Skeletal muscle cell (primary cell): ENCODE data around the gene SPATS2L.

Experiments
- DNase-seq: peaks from one replicate; pipeline ENCODE4 v3.0.0-alpha.2; 2010; ENCODE audit warnings: low read depth
- H3K4me3 ChIP-seq: 2 replicates; pipeline ENCODE4 v1.5.1; 2011; ENCODE audit warnings: low read depth, mild to moderate bottlenecking, control low read depth, low read length, moderate library complexity

The SPATS2L gene

GRCh38 chr2:200472853-200473464 is 166.5 kb downstream of the SPATS2L start:
- no peak overlapping the region for H3K4me3 ChIP-seq
- no peak for DNase-seq

DNA sequence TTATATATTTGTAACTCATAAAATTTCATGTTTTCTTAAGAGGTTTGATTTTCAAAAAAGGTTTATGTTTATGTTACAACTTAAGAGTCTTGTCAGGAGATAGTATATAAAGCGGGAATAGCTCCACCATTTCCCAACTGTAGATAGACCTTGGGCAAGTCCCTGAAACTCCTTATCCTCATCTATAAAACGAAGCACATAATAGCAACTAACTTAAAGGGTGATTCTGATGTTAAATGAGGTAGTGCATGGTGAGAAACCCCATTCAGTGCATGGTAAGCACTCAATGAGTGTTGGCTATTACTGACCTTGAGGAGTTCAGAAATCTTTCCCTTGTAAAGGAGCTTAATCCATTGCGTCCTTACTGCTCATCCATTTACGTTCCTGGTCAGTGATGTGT is 169.3 kb downstream of the SPATS2L start:
- DNase-seq: no peak
- no peak overlapping the region for H3K4me3 ChIP-seq

DNA sequence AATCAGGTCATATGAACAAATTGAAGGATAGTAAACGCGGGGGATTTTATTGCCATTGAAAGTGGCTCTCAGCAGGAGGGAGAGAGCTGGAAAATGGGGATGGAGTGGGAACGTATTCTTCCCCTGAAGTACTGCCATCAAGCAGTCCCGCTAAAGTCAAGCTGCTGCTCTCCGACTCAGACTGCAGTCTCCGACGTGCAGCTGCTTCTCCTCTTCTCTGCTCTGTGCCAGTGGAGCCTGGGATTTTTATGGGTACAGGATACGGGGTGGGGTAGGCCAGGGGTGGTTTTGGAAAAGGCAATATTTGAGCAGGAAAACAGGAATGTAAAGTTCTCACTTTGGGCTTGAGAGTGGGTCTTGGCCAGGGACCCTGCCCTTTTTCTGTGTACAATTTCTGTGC is 170.3 kb downstream of the SPATS2L start:
- no peak overlapping the region for H3K4me3 ChIP-seq
- no peak for DNase-seq

DNA sequence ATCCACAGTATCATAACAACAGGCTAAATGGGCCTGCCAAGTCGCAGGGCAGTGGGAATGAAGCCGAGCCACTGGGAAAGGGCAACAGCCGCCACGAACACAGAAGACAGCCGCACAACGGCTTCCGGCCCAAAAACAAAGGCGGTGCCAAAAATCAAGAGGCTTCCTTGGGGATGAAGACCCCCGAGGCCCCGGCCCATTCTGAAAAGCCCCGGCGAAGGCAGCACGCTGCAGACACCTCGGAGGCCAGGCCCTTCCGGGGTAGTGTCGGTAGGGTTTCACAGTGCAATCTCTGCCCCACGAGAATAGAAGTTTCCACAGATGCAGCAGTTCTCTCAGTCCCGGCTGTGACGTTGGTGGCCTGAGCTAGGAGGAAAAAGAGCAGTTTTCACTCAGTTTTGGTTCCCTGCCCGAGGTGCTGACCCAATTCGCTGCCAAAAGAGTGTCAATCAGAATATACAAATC is 171.2 kb downstream of the SPATS2L start:
- H3K4me3 ChIP-seq: no peak overlapping the region
- no peak for DNase-seq

GRCh38 chr2:200479692-200480265 is 173.3 kb downstream of the SPATS2L start:
- H3K4me3 ChIP-seq: no peak overlapping the region
- DNase-seq: peak; percentile 43

DNA sequence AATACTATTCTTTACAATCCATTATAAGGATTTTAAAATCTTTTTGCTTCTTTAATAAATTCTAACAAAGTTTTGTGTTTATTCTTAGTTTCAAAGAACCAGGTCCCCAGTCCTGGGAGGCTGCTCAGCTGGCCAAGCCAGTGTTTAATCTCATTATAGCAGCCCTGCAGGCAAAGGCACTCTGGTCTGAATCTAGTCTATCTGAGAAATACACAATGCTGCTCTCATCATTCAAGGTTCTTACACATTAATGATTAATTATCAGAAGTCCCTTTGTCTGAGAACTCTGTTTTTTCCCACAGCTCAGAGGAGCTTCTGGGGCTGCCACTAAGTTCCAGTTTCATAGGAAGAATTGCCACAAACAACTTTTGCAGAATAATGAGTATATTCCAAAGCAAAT is 175.7 kb downstream of the SPATS2L start:
- no peak for DNase-seq
- no peak overlapping the region for H3K4me3 ChIP-seq

- no peak for DNase-seq
- no peak overlapping the region for H3K4me3 ChIP-seq
These were observed 177.3 kb downstream of the SPATS2L start for GRCh38 chr2:200483729-200484198.

DNA sequence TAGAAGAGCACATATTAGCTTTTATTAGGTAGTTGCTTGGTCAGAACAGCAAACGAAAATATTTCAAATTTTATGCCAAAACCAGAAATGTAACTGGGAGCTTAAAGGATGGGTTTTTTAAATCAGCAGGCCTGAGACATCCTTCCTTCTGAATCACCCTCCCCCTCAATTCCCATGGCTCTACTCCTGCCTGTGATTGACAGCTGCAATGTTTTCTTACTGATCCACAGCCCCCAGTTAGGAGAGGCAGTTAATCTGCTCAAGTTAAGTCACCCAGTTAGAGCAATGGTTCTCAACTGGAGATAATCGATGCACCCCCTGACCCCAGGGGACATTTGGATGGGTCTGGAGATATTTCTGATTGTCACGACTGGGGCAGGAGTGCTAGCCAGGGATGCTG is 178.4 kb downstream of the SPATS2L start:
- no peak overlapping the region for H3K4me3 ChIP-seq
- no peak for DNase-seq

GRCh38 chr2:200486529-200486928 is 180.0 kb downstream of the SPATS2L start:
- no peak for DNase-seq
- H3K4me3 ChIP-seq: no peak overlapping the region

DNA sequence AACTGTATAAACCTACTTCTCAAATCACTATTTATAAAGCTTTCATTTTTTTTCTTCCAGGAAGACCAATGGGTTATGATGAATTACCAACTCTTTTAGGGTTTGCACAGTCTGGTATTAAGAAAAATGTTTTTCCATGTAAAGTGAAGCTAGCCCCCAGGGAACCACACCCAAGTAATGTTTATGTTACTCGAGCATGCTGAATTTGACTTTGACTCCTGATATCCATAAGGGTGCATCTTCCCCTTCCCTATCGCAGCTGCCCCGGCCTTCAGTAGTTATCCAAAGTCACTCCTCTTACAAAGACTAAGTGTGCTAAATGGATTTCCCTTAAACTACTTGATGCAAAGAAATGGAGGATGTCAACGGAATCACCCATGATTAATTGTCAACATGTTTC is 181.7 kb downstream of the SPATS2L start:
- DNase-seq: no peak
- H3K4me3 ChIP-seq: no peak overlapping the region

DNA sequence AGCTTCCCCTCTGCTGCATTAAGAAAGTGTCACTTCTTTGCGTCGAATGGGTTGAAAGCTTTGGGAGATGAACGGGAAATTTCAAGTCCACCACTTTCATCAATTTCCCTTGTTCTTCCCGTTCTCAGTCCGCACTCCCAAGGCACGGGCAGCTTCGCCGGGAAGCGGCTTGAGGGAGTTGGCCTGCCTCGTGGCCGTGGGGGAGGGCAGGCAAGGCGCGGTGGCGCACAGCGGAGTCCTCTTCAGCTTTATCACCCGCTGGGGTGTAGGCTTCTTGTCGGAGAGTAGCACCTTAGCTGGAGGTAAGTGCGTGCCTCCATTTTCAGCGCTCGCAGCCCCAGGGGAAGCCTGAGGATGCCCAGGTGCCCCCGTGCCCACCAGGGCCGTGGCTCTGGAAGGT is 183.5 kb downstream of the SPATS2L start:
- H3K4me3 ChIP-seq: no peak overlapping the region
- no peak for DNase-seq

DNA sequence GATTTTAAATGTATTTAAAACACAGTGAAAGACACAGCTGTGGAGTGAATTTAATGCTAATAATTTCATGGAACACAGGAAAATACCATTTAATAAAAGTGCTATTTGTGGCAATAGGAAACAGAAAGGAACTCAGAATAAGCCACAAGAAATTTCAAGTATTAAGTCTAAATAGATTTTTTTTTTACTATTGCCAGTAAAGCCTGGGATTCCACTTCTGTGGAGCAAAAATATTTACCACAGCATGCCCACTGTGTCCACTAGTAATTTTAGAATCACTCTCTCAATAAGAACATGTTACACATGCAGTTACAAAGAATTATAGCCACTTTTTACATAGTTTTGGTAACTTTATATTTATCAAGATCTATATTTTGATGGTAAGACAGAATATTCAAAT is 186.2 kb downstream of the SPATS2L start:
- no peak for DNase-seq
- no peak overlapping the region for H3K4me3 ChIP-seq

DNA sequence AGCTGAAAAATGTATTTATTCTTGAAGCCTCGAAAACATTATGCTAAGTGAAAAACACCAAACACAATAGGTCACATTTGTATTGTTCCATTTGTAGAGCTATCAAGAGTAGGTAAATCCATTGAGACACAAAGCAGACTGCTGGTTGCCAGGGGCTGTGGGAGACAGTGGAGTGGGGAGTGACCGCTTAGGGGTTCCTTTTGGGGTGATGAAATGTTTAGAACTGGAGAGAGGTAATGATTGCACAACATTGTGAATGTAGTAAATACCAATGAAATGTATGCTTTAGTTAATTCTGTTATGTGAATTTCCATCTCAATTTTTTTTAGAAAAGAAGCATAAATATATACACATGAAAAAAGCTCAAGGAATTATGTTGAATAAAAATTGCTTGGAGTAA is 187.6 kb downstream of the SPATS2L start:
- no peak overlapping the region for H3K4me3 ChIP-seq
- no peak for DNase-seq

DNA sequence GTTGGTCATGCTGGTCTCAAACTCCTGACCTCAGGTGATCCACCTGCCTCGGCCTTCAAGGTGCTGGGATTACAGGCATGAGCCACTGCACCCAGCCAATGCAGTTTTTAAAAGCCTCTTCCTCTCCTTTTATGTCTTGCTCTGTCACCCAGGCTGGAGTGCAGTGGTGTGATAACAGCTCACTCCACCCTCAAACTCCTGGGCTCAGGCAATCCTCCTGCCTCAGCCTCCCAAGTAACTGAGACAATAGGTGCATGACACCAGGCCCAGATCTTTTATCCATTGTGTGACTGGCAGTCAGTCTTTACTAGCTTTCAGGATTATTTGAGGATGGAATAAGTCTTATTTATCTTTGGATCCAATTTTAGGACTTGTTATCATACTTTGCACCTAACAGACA is 190.2 kb downstream of the SPATS2L start:
- H3K4me3 ChIP-seq: no peak overlapping the region
- DNase-seq: no peak

GRCh38 chr2:200498402-200499162 is 192.1 kb downstream of the SPATS2L start:
- no peak overlapping the region for H3K4me3 ChIP-seq
- no peak for DNase-seq

- no peak for DNase-seq
- H3K4me3 ChIP-seq: no peak overlapping the region
These were observed 195.7 kb downstream of the SPATS2L start for GRCh38 chr2:200502196-200502595.

DNA sequence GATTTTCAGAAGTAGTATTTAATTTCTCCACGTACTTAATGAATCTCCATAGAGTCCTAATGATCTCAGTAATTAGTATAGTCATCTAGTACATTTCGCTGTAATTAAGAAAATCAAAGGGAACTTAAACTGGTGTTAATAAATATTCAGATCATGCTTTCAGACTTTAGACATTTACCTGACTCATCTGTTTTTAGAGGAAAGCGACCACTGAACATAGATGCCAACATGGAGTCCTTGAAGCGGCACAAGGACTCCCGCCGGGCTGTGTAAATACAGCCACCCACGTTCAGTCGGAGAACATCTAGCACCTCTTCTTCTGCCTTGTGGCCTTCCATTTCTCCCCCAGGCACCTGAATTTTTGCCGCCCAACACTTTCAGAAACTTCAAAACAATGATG is 200.2 kb downstream of the SPATS2L start:
- H3K4me3 ChIP-seq: no peak overlapping the region
- no peak for DNase-seq

DNA sequence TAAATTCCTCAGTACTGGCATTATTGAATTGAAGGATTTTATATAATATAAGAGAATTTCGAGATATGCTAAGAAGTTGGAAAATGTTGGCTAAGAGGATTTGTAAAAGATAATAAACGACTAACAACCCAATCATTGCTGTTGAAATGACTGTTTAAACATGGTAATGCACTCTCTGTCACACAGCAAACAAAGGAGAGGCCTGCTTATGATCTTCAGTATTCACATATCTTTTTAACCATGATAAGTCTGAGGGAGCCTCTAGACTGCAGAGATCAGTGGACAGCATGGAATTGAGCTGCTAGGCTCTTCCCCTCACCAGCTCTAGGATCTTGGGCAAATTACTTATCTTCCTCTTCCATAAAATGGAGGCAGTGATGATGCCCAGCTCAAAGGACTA is 200.7 kb downstream of the SPATS2L start:
- no peak overlapping the region for H3K4me3 ChIP-seq
- DNase-seq: no peak

GRCh38 chr2:200509235-200509611 is 202.7 kb downstream of the SPATS2L start:
- DNase-seq: no peak
- peak overlapping the region; percentile 82 for H3K4me3 ChIP-seq

GRCh38 chr2:200509612-200510433 is 203.3 kb downstream of the SPATS2L start, which contains the start of gene KCTD18:
KCTD18 (minus strand) TSS chr2:200510068; CDS start chr2:200507016, 3,052 bp downstream.
- DNase-seq: peak; percentile 53

More at GRCh38 chr2:200509612-200510433, 203.3 kb downstream of the SPATS2L start, which contains the start of gene KCTD18:
- peak within 1 kb of the TSS; percentile 82 for H3K4me3 ChIP-seq
